Measurements from ENCODE around the gene PHGDH.
"Not testable (repeated sequence)": the region's sequence is repeated elsewhere in the genome, so short reads cannot be mapped to it uniquely, and the experiment has no call there.

The PHGDH gene

GRCh38 chr1:119700326-119700725 is 11.4 kb upstream of the PHGDH start:
- Histone ChIP-seq H3K36me3 (ENCODE audit: insufficient read depth, low read length) (no peaks in the 10 kb centered on the region), H3K4me3 (ENCODE audit: low read length) (no peak overlapping the region), H3K27ac (ENCODE audit: low read depth, low read length) (no peak overlapping the region), H3K9ac (ENCODE audit: low read depth, low read length) (no peak overlapping the region), H3K4me1 (ENCODE audit: insufficient read depth, low read length) (no peaks in the 10 kb centered on the region), H3K27me3 (ENCODE audit: insufficient read depth, low read length) (no peaks in the 10 kb centered on the region), H3K9me3 (ENCODE audit: insufficient read depth, low read depth, low read length) (peaks cover 17% of the 10 kb centered on the region)
- 94% methylated on average over 2 of the region's 2 CpGs for WGBS

GRCh38 chr1:119701659-119702058 is 10.1 kb upstream of the PHGDH start:
- Histone ChIP-seq H3K4me1 (ENCODE audit: insufficient read depth, low read length) (no peaks in the 10 kb centered on the region), H3K9me3 (ENCODE audit: insufficient read depth, low read depth, low read length) (peaks cover 17% of the 10 kb centered on the region)

GRCh38 chr1:119702384-119702783 is 9.3 kb upstream of the PHGDH start:
- H3K4me3 ChIP-seq (ENCODE audit: low read length) = no peak overlapping the region
- no peaks in the 10 kb centered on the region for H3K27me3 ChIP-seq (ENCODE audit: insufficient read depth, low read length)
- H3K9ac ChIP-seq (ENCODE audit: low read depth, low read length) = no peak overlapping the region
- H3K4me1 ChIP-seq (ENCODE audit: insufficient read depth, low read length) = no peaks in the 10 kb centered on the region
- no peaks in the 10 kb centered on the region for H3K36me3 ChIP-seq (ENCODE audit: insufficient read depth, low read length)
- 96% methylated on average over 2 of the region's 2 CpGs for WGBS
- H3K27ac ChIP-seq (ENCODE audit: low read depth, low read length) = no peak overlapping the region
- H3K9me3 ChIP-seq (ENCODE audit: insufficient read depth, low read depth, low read length) = peaks cover 17% of the 10 kb centered on the region

More at GRCh38 chr1:119701659-119702058, 10.1 kb upstream of the PHGDH start:
- H3K9ac ChIP-seq (ENCODE audit: low read depth, low read length) = no peak overlapping the region
- H3K27me3 ChIP-seq (ENCODE audit: insufficient read depth, low read length) = no peaks in the 10 kb centered on the region
- H3K4me3 ChIP-seq (ENCODE audit: low read length) = no peak overlapping the region
- H3K27ac ChIP-seq (ENCODE audit: low read depth, low read length) = no peak overlapping the region
- H3K36me3 ChIP-seq (ENCODE audit: insufficient read depth, low read length) = no peaks in the 10 kb centered on the region

GRCh38 chr1:119703666-119704450 is 7.9 kb upstream of the PHGDH start:
- no peaks in the 10 kb centered on the region for H3K4me1 ChIP-seq (ENCODE audit: insufficient read depth, low read length)
- no peak overlapping the region for H3K4me3 ChIP-seq (ENCODE audit: low read length)
- H3K27me3 ChIP-seq (ENCODE audit: insufficient read depth, low read length) = no peaks in the 10 kb centered on the region
- H3K36me3 ChIP-seq (ENCODE audit: insufficient read depth, low read length) = no peaks in the 10 kb centered on the region
- peaks cover 17% of the 10 kb centered on the region for H3K9me3 ChIP-seq (ENCODE audit: insufficient read depth, low read depth, low read length)
- H3K27ac ChIP-seq (ENCODE audit: low read depth, low read length) = no peak overlapping the region
- H3K9ac ChIP-seq (ENCODE audit: low read depth, low read length) = no peak overlapping the region
- 96% methylated on average over 3 of the region's 6 CpGs for WGBS

GRCh38 chr1:119706599-119706998 is 5.1 kb upstream of the PHGDH start:
- not testable (repeated sequence) for H3K4me1 ChIP-seq (ENCODE audit: insufficient read depth, low read length); H3K4me3 ChIP-seq (ENCODE audit: low read length); H3K27me3 ChIP-seq (ENCODE audit: insufficient read depth, low read length); H3K9ac ChIP-seq (ENCODE audit: low read depth, low read length); H3K36me3 ChIP-seq (ENCODE audit: insufficient read depth, low read length); H3K9me3 ChIP-seq (ENCODE audit: insufficient read depth, low read depth, low read length); H3K27ac ChIP-seq (ENCODE audit: low read depth, low read length)
- WGBS = 99% methylated on average over 3 of the region's 6 CpGs

- not testable (repeated sequence) for H3K27me3 ChIP-seq (ENCODE audit: insufficient read depth, low read length); H3K9me3 ChIP-seq (ENCODE audit: insufficient read depth, low read depth, low read length); H3K36me3 ChIP-seq (ENCODE audit: insufficient read depth, low read length); H3K27ac ChIP-seq (ENCODE audit: low read depth, low read length)
- Histone ChIP-seq H3K4me1 (ENCODE audit: insufficient read depth, low read length) (peaks cover 35% of the 10 kb centered on the region), H3K4me3 (ENCODE audit: low read length) (peak overlapping the region; percentile 80), H3K9ac (ENCODE audit: low read depth, low read length) (peak overlapping the region; percentile 90; the same call in 1 of the 2 replicates)
- WGBS = 14% methylated on average over 8 of the region's 10 CpGs
Observed at GRCh38 chr1:119711356-119711803, 354 bp upstream of the PHGDH start.

- Histone ChIP-seq H3K9me3 (ENCODE audit: insufficient read depth, low read depth, low read length) (no peaks in the 10 kb centered on the region), H3K36me3 (ENCODE audit: insufficient read depth, low read length) (peaks cover 7% of the 10 kb centered on the region; the same call in 1 of the 2 replicates), H3K9ac (ENCODE audit: low read depth, low read length) (peak overlapping the region; percentile 90), H3K4me3 (ENCODE audit: low read length) (peak overlapping the region; percentile 80), H3K27ac (ENCODE audit: low read depth, low read length) (peak overlapping the region; percentile 92), H3K27me3 (ENCODE audit: insufficient read depth, low read length) (no peaks in the 10 kb centered on the region), H3K4me1 (ENCODE audit: insufficient read depth, low read length) (peaks cover 43% of the 10 kb centered on the region)
- WGBS = under 1% methylated on average over 43 of the region's 51 CpGs
Observed at GRCh38 chr1:119712342-119713038, 756 bp downstream of the PHGDH start.

- Histone ChIP-seq H3K9ac (ENCODE audit: low read depth, low read length) (peak overlapping the region; percentile 90), H3K27me3 (ENCODE audit: insufficient read depth, low read length) (no peaks in the 10 kb centered on the region), H3K36me3 (ENCODE audit: insufficient read depth, low read length) (peaks cover 7% of the 10 kb centered on the region; the same call in 1 of the 2 replicates), H3K9me3 (ENCODE audit: insufficient read depth, low read depth, low read length) (no peaks in the 10 kb centered on the region), H3K27ac (ENCODE audit: low read depth, low read length) (peak overlapping the region; percentile 92), H3K4me3 (ENCODE audit: low read length) (peak overlapping the region; percentile 80), H3K4me1 (ENCODE audit: insufficient read depth, low read length) (peaks cover 50% of the 10 kb centered on the region)
- WGBS = 2% methylated on average over 17 of the region's 17 CpGs
Observed at GRCh38 chr1:119713039-119713748, 1.5 kb downstream of the PHGDH start.

- H3K4me1 ChIP-seq (ENCODE audit: insufficient read depth, low read length) = peaks cover 52% of the 10 kb centered on the region
- H3K9me3 ChIP-seq (ENCODE audit: insufficient read depth, low read depth, low read length) = no peaks in the 10 kb centered on the region
- peaks cover 7% of the 10 kb centered on the region; the same call in 1 of the 2 replicates for H3K36me3 ChIP-seq (ENCODE audit: insufficient read depth, low read length)
- H3K4me3 ChIP-seq (ENCODE audit: low read length) = peak overlapping the region; percentile 80
- WGBS = 56% methylated on average over 6 of the region's 6 CpGs
- peak overlapping the region; percentile 92; the same call in 1 of the 2 replicates for H3K27ac ChIP-seq (ENCODE audit: low read depth, low read length)
- no peaks in the 10 kb centered on the region for H3K27me3 ChIP-seq (ENCODE audit: insufficient read depth, low read length)
- H3K9ac ChIP-seq (ENCODE audit: low read depth, low read length) = peak overlapping the region; percentile 90; the same call in 1 of the 2 replicates
Observed at GRCh38 chr1:119713749-119714456, 2.2 kb downstream of the PHGDH start.

GRCh38 chr1:119714583-119714982 is 2.8 kb downstream of the PHGDH start:
- peaks cover 51% of the 10 kb centered on the region for H3K4me1 ChIP-seq (ENCODE audit: insufficient read depth, low read length)
- no peak overlapping the region for H3K27ac ChIP-seq (ENCODE audit: low read depth, low read length)
- peaks cover 12% of the 10 kb centered on the region for H3K36me3 ChIP-seq (ENCODE audit: insufficient read depth, low read length)
- H3K4me3 ChIP-seq (ENCODE audit: low read length) = peak overlapping the region; percentile 80
- no peaks in the 10 kb centered on the region for H3K27me3 ChIP-seq (ENCODE audit: insufficient read depth, low read length)
- whole genome bisulfite sequencing = 93% methylated on average over 8 of the region's 8 CpGs
- no peak overlapping the region for H3K9ac ChIP-seq (ENCODE audit: low read depth, low read length)
- no peaks in the 10 kb centered on the region for H3K9me3 ChIP-seq (ENCODE audit: insufficient read depth, low read depth, low read length)

All from HUES64 (cell line).